ENCODE data around the gene PHYHD1.

- TF ChIP-seq NFRKB (IDR thresholded peaks at IDR 0.05) (no peak), CTBP1 (IDR thresholded peaks at IDR 0.05; ENCODE audit: borderline replicate concordance) (no peak), SUZ12 (IDR thresholded peaks at IDR 0.05) (no peak), FOXA1 (IDR thresholded peaks at IDR 0.05) (no peak), ELF4 (IDR thresholded peaks at IDR 0.05) (no peak), SP1 (IDR thresholded peaks at IDR 0.05) (no peak), TARDBP (IDR thresholded peaks at IDR 0.05) (no peak)
Observed at GRCh38 chr9:128903871-128904620, 16.7 kb upstream of the PHYHD1 start.

All from HEK293T (cell line).